ENCODE measurements around the gene ADGRF5.

The ADGRF5 gene

DNA sequence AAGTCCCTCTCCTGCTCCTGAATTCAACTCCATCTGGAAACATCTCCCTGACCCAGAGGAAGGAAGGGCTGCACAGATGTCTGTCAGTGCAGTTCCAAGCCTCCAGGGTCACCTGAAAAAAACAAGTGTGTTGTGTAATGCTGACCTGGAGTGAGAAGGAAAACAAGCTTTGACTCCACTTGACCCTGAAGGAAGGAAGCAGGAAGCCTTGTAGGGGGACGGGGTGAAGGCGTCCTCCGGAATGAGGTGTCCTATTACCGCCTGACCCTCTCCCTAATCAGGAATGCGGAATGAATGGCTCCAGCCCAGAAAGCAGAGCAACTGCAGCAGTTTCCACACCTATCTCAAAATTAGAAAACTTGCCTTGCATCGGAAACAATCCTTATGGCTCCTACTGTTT, 13.9 kb upstream of the ADGRF5 start (continued):
- TF ChIP-seq, protein P1, sequence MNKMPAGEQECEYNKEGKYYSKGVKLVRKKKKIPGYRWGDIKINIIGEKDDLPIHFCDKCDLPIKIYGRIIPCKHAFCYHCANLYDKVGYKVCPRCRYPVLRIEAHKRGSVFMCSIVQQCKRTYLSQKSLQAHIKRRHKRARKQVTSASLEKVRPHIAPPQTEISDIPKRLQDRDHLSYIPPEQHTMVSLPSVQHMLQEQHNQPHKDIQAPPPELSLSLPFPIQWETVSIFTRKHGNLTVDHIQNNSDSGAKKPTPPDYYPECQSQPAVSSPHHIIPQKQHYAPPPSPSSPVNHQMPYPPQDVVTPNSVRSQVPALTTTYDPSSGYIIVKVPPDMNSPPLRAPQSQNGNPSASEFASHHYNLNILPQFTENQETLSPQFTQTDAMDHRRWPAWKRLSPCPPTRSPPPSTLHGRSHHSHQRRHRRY (tag by site-specific recombination; IDR thresholded peaks at IDR 0.05): no peak
- TF ChIP-seq TRIM28 (IDR thresholded peaks at IDR 0.05; ENCODE audit: borderline replicate concordance, low read length): no peak
- no peak for TF ChIP-seq ZNF626 (tag by site-specific recombination; IDR thresholded peaks at IDR 0.05)

DNA sequence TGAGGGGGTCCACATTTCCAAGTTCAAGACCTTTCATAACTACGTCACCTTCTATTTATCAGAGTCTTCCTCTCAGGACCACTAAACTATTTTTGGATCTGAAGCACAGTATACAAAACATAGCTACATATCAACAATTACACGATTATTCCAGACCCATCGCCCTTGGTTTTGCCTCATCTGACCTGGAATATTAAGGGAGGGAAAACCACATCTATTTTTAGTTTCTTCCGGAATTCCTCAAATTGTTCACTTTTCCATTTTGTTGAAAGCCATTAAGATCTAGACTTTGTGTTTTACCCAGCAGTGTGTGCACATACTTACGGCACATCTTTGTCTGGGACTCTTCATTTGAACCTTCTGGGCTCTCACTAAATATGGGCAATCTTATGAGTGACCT, 12.0 kb upstream of the ADGRF5 start:
- TF ChIP-seq ZNF239 (tag by site-specific recombination; IDR thresholded peaks at IDR 0.05): no peak

GRCh38 chr6:46932526-46933319, 11.0 kb upstream of the ADGRF5 start:
- TF ChIP-seq ZNF747 (tag by site-specific recombination; IDR thresholded peaks at IDR 0.05) (no peak), ZBTB10 (tag by site-specific recombination; IDR thresholded peaks at IDR 0.05) (no peak), ZNF26 (tag by site-specific recombination; IDR thresholded peaks at IDR 0.05) (no peak), GLIS1 (tag by site-specific recombination; IDR thresholded peaks at IDR 0.05) (no peak), ZNF16 (tag by site-specific recombination; IDR thresholded peaks at IDR 0.05; ENCODE audit: low read depth) (no peak), ZNF324 (tag by site-specific recombination; IDR thresholded peaks at IDR 0.05) (no peak), ZNF404 (tag by site-specific recombination; IDR thresholded peaks at IDR 0.05) (no peak), ZSCAN23 (tag by site-specific recombination; IDR thresholded peaks at IDR 0.05) (no peak), ZNF629 (tag by site-specific recombination; IDR thresholded peaks at IDR 0.05) (no peak), TCF7L2 (IDR thresholded peaks at IDR 0.05; ENCODE audit: borderline replicate concordance, low read depth, low read length) (no peak), ZBTB20 (tag by site-specific recombination; IDR thresholded peaks at IDR 0.05) (no peak), ZNF274 (IDR thresholded peaks at IDR 0.05; ENCODE audit: low read length) (no peak), ZNF274 (tag by site-specific recombination; IDR thresholded peaks at IDR 0.05; ENCODE audit: borderline replicate concordance) (no peak), ZNF239 (tag by site-specific recombination; IDR thresholded peaks at IDR 0.05) (no peak), ZNF580 (tag by site-specific recombination; IDR thresholded peaks at IDR 0.05) (no peak)
- TF ChIP-seq, protein P2, sequence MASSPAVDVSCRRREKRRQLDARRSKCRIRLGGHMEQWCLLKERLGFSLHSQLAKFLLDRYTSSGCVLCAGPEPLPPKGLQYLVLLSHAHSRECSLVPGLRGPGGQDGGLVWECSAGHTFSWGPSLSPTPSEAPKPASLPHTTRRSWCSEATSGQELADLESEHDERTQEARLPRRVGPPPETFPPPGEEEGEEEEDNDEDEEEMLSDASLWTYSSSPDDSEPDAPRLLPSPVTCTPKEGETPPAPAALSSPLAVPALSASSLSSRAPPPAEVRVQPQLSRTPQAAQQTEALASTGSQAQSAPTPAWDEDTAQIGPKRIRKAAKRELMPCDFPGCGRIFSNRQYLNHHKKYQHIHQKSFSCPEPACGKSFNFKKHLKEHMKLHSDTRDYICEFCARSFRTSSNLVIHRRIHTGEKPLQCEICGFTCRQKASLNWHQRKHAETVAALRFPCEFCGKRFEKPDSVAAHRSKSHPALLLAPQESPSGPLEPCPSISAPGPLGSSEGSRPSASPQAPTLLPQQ (tag by site-specific recombination; IDR thresholded peaks at IDR 0.05): no peak
- CTCF ChIA-PET: no interaction called here
- POLR2A ChIA-PET: no interaction called here

More for the DNA sequence above, 12.0 kb upstream of the ADGRF5 start:
- ChIA-PET CTCF (interaction anchor here (0.6 to 0.9 kb wide), 2 partner anchors 14 to 113 kb away, joined by 3 to 4 read pairs; no protein-coding TSS in a partner anchor), POLR2A (no interaction called here)
- Histone ChIP-seq H3K9me3 (ENCODE audit: control insufficient read depth, insufficient read depth, low read depth, low read length) (no peaks in the 10 kb centered on the region), H3K36me3 (ENCODE audit: control insufficient read depth in 2 of 2, insufficient read depth in 1 of 2, low read length in 2 of 2) (no peaks in the 10 kb centered on the region), H3K4me1 (ENCODE audit: control insufficient read depth, insufficient read depth, low read length) (no peaks in the 10 kb centered on the region), H3K4me3 (ENCODE audit: low read depth, low read length) (no peak overlapping the region), H3K27ac (ENCODE audit: extremely low read depth, low read depth, low read length) (no peak overlapping the region)

More at GRCh38 chr6:46932526-46933319, 11.0 kb upstream of the ADGRF5 start:
- Histone ChIP-seq H3K36me3 (ENCODE audit: control insufficient read depth in 2 of 2, insufficient read depth in 1 of 2, low read length in 2 of 2) (no peaks in the 10 kb centered on the region), H3K9me3 (ENCODE audit: control insufficient read depth, insufficient read depth, low read depth, low read length) (no peaks in the 10 kb centered on the region), H3K4me3 (ENCODE audit: low read depth, low read length) (no peak overlapping the region), H3K27ac (ENCODE audit: extremely low read depth, low read depth, low read length) (no peak overlapping the region), H3K4me1 (ENCODE audit: control insufficient read depth, insufficient read depth, low read length) (no peaks in the 10 kb centered on the region)

Measured in HEK293 (cell line).